GM18508 (cell line): ENCODE data around the gene IQCF6.
"Not testable (repeated sequence)": the region's sequence is repeated elsewhere in the genome, so short reads cannot be mapped to it uniquely, and the experiment has no call there.

Experiments
- ATAC-seq: cut with Tn5 transposase; IDR thresholded peaks from one replicate; pipeline ENCODE4 v1.9.1; 2021; ENCODE audit warnings: moderate number of reproducible peaks; ENCODE audit not compliant: insufficient read depth, unreplicated experiment

IQCF6 gene

DNA sequence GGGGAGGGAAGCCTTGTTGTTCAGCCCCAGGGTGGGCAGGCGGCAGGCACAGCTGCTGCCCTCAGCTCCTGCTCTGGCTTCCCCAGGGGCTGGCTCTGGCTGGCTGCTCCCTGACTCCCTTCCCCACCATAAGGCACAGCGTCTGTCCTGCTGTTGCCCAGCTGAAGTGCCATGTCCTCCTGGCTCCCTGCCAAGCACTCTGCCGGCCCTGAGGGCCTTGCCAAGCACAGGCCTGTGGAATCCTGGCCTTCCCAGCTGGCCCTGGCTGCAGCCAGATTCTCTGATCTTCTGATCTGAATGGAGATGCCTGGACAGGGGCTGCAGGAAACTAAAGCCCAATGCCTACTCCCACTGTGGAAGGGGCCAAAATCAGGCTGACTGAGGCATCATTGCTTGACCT lies 1.1 kb downstream of the IQCF6 start:
- ATAC-seq: no peak

DNA sequence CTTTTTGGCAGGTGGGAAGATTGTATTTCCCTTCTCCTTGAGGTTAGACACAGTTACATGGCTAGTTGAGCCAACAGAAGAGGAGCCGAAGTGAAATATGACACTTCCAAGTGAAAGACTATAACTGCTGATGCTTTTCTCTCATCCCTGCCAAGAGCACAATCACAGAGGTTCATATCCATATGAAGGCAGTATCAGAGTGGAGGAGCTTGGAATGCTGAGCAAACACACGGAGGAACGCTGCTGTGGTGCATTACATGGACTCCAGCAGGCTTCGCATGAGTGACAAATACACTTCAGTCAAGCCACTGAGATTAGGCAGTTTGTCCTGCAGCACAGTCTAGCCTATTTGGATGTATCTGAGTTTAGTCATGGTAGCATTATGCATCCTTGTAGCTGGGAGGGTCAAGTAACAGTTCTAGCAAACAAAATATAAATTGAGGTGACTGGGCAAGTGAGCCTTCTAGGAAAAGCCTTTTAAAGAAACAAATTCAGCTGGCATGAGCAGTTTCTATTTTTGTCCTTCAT lies 5.4 kb downstream of the IQCF6 start:
- no peak for ATAC-seq

DNA sequence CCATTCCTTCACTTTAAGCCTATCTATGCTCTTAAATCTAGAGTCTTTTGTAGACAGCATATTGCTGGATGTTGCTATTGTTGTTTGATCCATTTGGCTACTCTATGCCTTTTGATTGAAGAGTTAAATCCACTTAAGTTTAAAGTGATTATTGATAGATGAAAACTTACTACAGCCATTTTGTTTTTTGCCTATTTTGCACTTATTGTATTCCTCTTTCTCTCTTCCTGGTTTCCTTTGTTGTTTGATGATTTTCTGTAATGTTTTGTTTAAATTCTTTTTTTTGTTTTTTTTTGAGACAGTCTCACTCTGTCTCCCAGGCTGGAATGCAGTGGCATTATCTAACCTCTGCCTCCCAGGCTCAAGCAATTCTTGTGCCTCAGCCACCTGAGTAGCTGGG lies 19.8 kb downstream of the IQCF6 start:
- ATAC-seq: no peak

DNA sequence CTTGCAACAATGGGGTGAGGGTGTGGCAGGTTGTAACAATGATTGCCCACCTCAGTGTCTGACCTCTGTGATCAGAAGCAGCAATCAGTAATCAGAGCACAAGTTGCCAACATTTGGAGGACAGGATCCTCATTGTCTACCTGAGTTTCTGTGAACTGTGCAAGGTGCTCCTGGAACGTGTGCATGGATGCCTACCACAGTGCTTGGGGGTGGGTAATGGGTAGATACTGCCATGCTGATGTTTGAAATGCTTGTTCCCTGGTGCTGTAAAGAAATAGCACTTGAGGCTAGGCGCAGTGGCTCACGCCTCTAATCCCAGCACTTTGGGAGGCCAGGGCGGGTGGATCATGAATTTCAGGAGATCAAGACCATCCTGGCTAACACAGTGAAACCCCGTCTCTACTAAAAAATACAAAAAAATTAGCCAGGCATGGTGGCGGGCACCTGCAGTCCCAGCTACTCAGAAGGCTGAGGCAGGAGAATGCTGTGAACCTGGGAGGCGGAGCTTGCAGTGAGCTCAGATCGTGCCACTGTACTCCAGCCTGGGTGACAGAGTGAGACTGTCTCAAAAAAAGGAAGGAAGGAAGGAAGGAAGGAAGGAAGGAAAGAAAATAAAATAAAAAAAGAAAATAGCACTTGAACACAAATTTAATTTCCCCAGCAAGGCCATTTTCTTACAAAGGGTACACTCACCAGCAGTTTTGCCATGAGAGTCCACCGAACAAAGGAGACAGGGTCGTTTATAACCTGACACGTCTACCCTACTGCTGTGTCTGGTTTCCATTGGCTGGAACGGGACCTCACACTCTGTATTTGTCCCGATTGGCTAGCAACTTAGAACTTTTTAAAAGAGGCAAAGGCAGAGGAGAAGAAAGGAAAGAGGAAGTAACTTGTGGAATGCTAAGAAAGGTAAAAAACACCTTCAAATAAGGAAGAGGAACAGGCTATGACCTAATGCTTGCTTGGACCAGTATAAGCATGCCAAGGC lies 25.0 kb downstream of the IQCF6 start:
- not testable (repeated sequence) for ATAC-seq

DNA sequence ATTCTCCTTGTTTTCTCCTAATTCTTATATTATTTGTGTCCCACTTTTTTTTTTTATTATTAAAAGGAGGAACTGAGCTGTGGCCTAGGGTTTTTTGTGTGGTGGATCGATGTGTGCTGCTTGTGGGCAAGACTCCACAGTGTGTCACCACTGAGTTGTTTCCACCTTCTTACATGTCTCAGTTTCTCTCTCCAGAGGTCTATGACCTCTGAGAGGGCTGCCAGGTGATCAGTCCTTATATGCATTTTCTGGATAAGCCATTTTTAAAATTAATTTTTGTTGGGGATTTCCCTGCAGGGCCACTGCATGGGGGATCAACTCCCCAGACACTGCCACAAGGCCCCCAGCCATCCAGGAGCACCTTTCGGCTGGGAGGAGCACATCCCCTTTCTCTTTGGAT lies 27.8 kb downstream of the IQCF6 start:
- ATAC-seq: no peak

DNA sequence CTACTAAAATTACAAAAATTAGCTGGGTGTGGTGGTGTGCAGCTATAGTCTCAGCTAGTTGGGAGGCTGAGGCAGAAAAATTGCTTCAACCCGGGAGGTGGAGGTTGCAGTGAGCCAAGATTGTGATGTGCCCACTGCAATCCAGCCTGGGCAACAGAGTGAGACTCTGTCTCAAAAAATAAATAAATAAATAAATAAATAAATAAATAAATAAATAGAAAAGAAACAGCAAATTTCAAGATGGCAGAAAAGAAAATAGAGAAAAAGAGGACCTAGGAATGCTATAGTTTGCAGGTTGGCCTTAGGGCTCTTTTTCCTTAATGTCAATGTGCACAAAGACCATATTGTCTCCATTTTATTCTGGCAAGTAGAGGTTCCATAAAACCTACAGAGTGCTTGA lies 28.2 kb downstream of the IQCF6 start:
- no peak for ATAC-seq

DNA sequence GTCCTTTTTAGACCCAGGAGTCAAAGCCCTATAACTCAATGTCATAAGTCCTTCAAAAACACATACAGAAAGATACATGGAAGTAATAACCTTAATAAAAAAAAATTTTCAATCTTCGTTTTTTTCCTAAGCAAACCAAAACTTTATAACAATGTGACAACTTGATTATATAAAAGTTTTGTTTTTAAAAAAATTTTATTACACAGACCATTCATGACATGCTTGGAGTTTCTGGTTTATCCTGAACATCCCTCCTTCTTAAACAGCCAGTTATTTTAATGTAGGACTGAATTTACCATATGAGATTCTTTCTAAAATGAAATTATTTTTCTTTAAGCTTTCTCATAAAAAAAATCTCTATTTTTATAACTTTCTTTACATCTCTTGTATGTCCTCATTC lies 30.7 kb downstream of the IQCF6 start:
- ATAC-seq: no peak

DNA sequence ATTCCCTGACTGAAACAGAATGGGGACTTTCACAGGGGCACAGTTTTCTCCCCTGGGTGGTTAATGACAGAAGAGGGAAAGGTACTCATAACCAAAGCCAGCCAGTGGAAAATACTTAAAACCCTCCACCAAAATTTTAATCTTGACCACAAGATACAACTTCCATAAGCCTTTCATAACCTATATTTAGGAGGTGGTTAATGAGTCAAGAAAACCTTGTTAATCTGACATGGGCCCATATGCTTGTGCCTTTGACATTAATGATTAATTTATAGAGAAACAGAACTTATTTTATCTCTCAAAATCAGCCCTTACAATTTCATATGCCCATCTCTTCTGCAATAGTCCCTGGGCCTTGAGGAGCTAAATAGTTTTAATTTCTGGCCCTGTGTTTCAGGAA lies 31.2 kb downstream of the IQCF6 start:
- ATAC-seq: no peak

DNA sequence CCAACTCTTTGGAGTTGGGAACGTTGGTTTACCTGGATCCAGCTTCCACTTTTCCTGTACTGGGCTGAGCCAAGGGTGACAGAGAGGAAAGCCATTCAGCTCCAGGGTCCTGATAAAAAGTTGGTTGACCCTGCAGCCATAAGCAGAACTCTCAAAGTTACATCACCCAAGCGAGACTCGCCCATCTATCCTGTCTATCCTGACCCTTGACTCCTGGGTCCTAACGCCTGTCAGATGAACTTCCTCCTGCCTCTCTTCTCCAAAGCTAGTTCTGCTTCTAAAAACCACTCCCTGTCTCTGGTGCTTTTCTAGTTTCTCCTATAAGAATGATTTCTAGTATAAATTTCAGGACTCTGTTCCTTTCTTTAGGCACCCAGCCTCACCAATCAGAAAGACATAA lies 36.1 kb downstream of the IQCF6 start:
- not testable (repeated sequence) for ATAC-seq

DNA sequence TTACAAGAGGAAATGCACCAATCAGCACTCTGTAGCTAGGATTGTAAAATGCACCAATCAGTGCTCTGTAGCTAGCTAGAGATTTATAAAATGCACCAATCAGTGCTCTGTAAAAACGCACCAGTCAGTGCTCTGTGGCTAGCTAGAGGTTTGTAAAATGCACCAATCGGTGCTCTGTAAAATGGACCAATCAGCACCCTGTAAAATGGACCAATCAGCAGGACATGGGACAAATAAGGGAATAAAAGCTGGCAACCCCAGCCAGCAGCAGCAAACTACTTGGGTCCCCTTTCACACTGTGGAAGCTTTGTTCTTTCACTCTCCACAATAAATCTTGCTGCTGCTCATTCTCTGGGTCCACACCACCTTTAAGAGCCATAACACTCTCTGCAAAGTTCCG lies 36.7 kb downstream of the IQCF6 start:
- not testable (repeated sequence) for ATAC-seq

DNA sequence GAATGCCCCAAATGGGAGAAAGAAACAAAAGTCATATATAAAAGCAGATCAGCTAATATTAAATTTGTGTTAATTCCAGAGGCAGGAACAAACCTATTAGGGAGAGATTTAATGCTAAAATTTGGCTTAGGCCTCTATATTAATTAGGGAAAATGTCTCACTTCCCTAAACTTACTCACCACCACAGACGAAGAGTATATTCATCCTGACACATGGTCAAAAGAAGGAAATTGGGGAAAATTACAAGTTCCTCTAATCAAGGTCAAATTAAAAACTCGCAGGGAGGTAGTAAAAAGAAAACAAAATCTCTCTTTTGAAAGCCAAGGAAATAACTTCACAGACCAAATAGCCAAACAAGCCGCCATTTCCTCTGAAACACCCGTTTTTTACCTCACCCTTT lies 39.9 kb downstream of the IQCF6 start:
- ATAC-seq: no peak

DNA sequence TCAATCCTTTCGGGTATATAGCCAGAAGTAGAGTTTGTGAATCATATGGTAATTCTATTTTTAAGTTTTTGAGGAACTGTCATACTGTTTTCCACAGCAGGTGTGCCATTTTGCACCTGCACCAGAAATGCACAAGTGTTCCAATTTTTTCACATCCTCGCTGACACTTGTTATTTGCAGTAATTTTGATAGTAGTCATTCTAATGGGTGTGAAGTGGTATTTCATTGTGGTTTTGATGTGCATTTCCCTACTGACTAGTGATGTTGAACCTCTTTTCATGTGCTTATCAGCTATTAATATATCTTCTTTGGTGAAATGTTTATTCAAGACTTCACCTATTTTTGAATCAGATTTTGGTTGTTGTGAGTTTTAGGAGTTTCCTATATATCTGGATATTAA lies 43.1 kb downstream of the IQCF6 start:
- ATAC-seq: no peak

DNA sequence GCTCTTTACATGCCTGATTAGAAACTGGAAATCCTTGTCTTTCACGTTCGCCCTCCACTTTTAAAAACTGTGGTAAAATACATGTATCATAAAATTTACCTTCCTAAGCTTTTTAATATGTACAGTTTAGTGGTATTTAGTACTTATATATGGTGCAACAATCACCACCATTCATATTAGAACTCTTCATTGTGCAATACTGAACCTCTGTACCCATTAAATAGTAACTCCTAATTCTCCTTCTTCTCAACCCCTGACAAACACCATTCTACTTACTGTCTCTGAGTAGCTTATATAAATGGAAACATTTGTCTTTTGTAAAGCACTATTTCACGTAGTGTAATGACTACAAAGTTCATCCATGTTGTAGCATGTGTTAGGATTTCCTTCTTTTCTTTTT lies 44.0 kb downstream of the IQCF6 start:
- no peak for ATAC-seq

DNA sequence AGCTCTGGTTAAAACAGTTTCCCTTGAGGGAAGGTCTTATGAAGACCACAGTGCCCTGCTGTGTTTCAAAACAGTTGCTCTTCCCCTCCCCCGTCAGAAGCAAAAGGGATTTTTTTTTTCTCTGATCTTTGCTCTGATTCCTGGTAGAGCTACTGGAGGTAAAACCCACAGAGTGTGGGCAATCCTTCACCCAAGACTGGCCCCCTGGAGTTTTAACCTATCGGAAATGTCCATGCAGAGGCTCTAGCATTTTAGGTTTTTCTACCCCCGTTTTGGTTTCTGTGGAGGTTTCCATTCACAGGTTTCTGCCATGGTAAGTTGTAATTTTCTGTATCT lies 44.5 kb downstream of the IQCF6 start:
- no peak for ATAC-seq

DNA sequence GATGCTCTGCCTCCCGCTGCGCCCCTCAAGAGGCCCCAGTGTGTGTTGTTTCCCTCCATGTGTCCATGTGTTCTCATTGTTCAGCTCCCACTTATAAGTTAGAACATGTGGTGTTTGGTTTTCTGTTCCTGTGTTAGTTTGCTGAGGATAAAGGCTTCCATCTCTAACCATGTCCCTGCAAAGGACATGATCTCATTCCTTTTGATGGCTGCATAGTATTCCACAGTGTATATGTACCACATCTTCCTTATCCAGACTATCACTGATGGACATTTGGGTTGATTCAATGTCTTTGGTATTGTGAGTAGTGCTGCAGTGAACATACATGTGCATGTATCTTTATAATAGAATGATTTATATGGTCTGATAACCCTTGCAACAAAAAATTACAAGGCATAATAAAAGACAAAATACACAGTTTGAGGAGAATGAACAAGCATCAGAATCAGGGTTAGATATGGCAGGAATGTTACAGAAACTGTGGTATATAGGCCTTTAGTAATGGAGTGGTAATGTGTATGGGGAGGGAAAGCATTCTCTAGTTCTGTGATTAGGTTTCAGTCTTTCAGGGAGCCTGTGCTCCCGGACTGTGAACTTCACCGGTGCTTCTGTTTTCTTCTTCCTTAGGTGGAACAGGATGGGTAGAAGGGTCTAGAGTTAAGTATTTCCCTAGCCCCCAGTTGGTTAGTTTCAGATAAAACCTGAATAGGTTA lies 45.0 kb downstream of the IQCF6 start:
- ATAC-seq: no peak

DNA sequence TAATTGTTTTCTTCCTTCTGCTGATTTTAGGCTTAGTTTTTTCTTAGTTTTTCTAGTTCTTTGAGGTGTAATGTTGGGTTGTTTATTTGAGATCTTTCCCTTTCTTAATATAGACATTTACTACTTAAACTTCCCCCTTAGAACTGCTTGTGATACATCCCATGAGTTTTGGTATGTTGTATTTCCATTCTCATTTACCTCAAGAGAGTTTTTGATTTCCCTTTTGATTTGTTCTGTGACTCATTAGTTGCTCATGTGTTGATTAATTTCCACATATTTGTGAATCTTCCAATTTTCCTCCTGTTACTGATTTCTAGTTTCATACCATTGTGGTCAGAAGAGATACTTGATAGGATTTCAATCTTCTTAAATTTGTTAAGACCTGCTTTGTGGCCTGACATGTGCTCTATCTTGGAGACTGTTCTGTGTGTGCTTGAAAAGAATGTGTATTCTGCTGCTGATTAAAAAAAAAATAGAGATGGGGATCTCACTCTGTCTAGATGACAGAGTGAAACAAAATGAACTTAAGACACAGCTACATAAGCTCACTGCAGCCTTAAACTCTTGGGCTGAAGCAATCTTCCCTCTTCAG lies 49.9 kb downstream of the IQCF6 start:
- ATAC-seq: no peak
